Thyroid gland (tissue), 4 donors: ENCODE results near the gene CELSR2.

ENCODE experiments used
- CTCF ChIP-seq, 6 experiments: fragments of 200-600 bp in 3 of 6; fragments of 450-650 bp in 3 of 6; sonication (generic) in 3 of 6; IDR thresholded peaks; one replicate each; pipeline ENCODE4 v1.5.1; 2016 to 2019; ENCODE audit warnings: antibody characterized with exemption in 6 of 6, mild to moderate bottlenecking in 2 of 6, inconsistent platforms in 1 of 6, moderate library complexity in 1 of 6
- POLR2A ChIP-seq, 2 donors: fragments of 450-650 bp; IDR thresholded peaks; one replicate each; pipeline ENCODE4 v1.6.1; 2017; ENCODE audit warnings: antibody characterized with exemption in 2 of 2, mild to moderate bottlenecking in 2 of 2, moderate library complexity in 1 of 2

- TF ChIP-seq CTCF (IDR thresholded peaks at IDR 0.05) (no peak), POLR2A (IDR thresholded peaks at IDR 0.05) (no peak)
Observed at GRCh38 chr1:109264379-109264755, 15.0 kb downstream of the CELSR2 start.
